Measurements from ENCODE around the gene THAP4.

- TF ChIP-seq REST (IDR thresholded peaks at IDR 0.05; ENCODE audit: insufficient read depth in 1 of 2, low read depth in 2 of 2, low read length in 2 of 2) (no peak), FOXP2 (optimal IDR thresholded peaks at IDR 0.05; ENCODE audit: borderline replicate concordance, extremely low read depth, extremely low read length, insufficient read depth) (no peak), TAF1 (IDR thresholded peaks at IDR 0.05; ENCODE audit: borderline replicate concordance, insufficient read depth, low read length) (no peak)
These were observed 67.1 kb downstream of the THAP4 start for GRCh38 chr2:241569831-241570281.
